OCI-LY1 (cell line): ENCODE measurements around the gene ZNF208.

Source experiments
- EZH2 ChIP-seq: fragments of 200-600 bp; sonication (generic), shearing (Covaris generic); IDR thresholded peaks from 2 replicates; pipeline ENCODE4 v1.8.0; 2017; ENCODE audit warnings: borderline replicate concordance, mixed run types, mild to moderate bottlenecking, antibody characterized with exemption, low read length, moderate library complexity, mixed read lengths
- TF ChIP-seq, protein P1 (sequence below): fragments of 200-600 bp; sonication (generic), shearing (Covaris generic); IDR thresholded peaks from 2 replicates; pipeline ENCODE4 v1.5.1; 2017; ENCODE audit warnings: mild to moderate bottlenecking, antibody characterized with exemption, low read length, moderate library complexity, mixed read lengths

DNA sequence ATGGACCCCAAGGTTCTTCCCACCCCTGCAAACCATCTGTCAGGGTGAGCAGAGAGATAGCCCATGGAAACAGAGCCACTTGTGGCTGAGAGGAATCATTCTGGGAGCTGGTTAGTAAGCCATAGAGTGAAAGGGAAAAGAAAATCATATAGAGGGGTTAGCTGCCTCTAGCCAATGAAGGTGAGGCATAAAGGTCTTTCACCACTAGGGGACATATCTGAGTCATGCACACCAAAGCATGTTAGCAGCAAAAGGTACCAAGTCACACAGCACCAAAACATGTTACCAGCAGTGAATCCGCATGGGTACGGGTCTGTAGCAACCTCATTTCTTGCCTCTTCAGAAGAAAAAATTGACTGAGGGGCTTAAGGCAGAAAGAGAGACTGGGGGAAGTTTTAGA is 98.1 kb downstream of the ZNF208 start:
- TF ChIP-seq, protein P1, sequence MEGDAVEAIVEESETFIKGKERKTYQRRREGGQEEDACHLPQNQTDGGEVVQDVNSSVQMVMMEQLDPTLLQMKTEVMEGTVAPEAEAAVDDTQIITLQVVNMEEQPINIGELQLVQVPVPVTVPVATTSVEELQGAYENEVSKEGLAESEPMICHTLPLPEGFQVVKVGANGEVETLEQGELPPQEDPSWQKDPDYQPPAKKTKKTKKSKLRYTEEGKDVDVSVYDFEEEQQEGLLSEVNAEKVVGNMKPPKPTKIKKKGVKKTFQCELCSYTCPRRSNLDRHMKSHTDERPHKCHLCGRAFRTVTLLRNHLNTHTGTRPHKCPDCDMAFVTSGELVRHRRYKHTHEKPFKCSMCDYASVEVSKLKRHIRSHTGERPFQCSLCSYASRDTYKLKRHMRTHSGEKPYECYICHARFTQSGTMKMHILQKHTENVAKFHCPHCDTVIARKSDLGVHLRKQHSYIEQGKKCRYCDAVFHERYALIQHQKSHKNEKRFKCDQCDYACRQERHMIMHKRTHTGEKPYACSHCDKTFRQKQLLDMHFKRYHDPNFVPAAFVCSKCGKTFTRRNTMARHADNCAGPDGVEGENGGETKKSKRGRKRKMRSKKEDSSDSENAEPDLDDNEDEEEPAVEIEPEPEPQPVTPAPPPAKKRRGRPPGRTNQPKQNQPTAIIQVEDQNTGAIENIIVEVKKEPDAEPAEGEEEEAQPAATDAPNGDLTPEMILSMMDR = peak; percentile 53
- TF ChIP-seq EZH2 = no peak
